Muscle layer of colon (tissue), 2 donors: ENCODE results near the gene RIMS4.
A peak's percentile ranks its signal among the peaks of the same experiment; 100 is the strongest.

Experiments used
- H3K27ac ChIP-seq: one replicate; pipeline ENCODE4 v1.7.0; 2013; ENCODE audit warnings: low read depth, mild to moderate bottlenecking, low read length, moderate library complexity
- H3K27me3 ChIP-seq, 2 donors: one replicate each; pipeline ENCODE4 v1.7.0; 2013; ENCODE audit warnings: low read length in 2 of 2, mild to moderate bottlenecking in 2 of 2; ENCODE audit not compliant: insufficient read depth in 2 of 2, control insufficient read depth in 1 of 2
- H3K36me3 ChIP-seq: one replicate; pipeline ENCODE4 v1.7.0; 2013; ENCODE audit warnings: mild to moderate bottlenecking, low read length; ENCODE audit not compliant: insufficient read depth
- H3K4me1 ChIP-seq: one replicate; pipeline ENCODE4 v1.7.0; 2013; ENCODE audit warnings: mild to moderate bottlenecking, low read length; ENCODE audit not compliant: insufficient read depth
- H3K4me3 ChIP-seq, 2 donors: one replicate each; pipeline ENCODE4 v1.7.0; 2013; ENCODE audit warnings: low read length in 2 of 2, low read depth in 1 of 2, mild to moderate bottlenecking in 1 of 2, moderate library complexity in 1 of 2
- H3K9ac ChIP-seq: one replicate; pipeline ENCODE4 v1.7.0; 2013; ENCODE audit warnings: low read length
- H3K9me3 ChIP-seq: one replicate; pipeline ENCODE4 v1.7.0; 2013; ENCODE audit warnings: mild to moderate bottlenecking, low read length
- donor health status: abdominal sarcoma.
- donor health status: Adenocarcinoma of cecum.

RIMS4 gene

DNA sequence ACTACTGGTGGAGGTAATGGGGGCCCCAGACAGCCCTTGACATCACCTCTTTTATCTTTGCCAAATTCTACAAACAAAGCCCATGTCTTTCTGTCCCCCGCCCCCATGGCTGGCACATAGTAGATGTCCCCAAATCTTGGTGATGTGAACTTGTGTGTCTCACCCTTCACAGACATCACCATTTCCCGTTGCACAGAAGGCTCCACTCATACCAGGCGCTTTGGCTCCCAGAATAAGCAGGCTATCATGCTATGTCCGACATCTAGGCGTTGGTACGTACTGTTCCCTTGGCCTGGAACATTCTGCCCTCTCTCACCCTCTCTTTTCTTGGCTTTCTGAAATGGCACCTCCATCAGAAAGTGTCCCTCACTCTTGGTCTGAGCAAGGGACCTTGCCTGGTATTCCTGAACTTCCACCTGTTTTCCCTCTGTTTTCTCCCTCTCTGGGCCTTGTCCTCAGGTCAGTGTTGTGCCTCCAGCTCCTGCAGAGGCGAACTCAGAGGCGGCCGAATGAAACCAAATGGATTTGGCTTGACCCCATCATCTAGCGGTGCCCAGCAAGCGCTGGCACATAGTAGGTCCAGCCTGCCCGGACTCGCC is 96.1 kb downstream of the RIMS4 start:
- Histone ChIP-seq H3K27me3 (no peaks in the 10 kb centered on the region), H3K4me3 (peak overlapping the region in 1 of 2 donors; percentile 35), H3K36me3 (no peaks in the 10 kb centered on the region), H3K9ac (no peak overlapping the region), H3K4me1 (peaks cover 19% of the 10 kb centered on the region), H3K27ac (no peak overlapping the region), H3K9me3 (no peaks in the 10 kb centered on the region)

DNA sequence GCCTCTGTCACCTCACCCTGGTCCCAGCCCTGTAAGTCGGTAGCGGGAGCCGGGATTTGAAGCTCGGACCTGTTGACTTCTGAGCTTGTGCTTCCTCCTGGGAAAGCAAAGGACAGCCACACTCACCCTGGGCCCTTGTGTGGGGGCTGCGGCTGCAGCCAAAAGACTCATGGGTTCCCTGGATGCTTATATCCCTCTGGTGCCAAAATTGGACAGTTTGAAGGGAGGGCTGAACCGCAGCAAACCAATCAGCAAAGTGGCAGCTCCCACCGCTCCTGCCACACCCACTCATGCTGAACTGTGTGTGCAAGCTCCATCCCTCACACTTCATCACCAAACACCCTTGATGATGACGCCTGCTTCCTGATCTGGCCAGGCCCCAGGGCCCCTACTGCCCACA is 99.1 kb downstream of the RIMS4 start:
- Histone ChIP-seq H3K27ac (no peak overlapping the region), H3K9me3 (no peaks in the 10 kb centered on the region), H3K4me1 (peaks cover 25% of the 10 kb centered on the region), H3K9ac (no peak overlapping the region), H3K36me3 (no peaks in the 10 kb centered on the region), H3K4me3 (no peak overlapping the region), H3K27me3 (no peaks in the 10 kb centered on the region)

DNA sequence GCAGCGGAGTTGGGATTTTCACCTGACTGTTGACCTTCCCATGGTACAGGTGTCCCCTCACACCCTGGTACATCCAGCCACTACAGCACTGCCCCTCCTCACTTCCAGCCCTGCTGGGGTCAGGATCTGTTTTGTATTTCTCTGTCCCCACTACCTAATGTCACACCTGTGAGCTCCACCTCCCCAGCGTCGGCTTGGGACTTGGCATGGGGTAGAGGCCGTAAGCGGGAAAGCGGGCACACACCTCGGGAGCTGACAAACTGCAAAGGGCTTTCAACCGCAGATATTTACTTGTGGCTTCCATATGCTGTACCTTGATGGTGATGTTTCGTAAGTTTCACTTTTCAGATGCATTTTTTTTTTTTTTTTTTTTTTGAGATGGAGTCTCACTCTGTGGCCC is 100.5 kb downstream of the RIMS4 start:
- Histone ChIP-seq H3K4me3 (no peak overlapping the region), H3K27me3 (no peaks in the 10 kb centered on the region), H3K4me1 (peaks cover 16% of the 10 kb centered on the region), H3K9me3 (no peaks in the 10 kb centered on the region), H3K9ac (no peak overlapping the region), H3K27ac (no peak overlapping the region), H3K36me3 (no peaks in the 10 kb centered on the region)

DNA sequence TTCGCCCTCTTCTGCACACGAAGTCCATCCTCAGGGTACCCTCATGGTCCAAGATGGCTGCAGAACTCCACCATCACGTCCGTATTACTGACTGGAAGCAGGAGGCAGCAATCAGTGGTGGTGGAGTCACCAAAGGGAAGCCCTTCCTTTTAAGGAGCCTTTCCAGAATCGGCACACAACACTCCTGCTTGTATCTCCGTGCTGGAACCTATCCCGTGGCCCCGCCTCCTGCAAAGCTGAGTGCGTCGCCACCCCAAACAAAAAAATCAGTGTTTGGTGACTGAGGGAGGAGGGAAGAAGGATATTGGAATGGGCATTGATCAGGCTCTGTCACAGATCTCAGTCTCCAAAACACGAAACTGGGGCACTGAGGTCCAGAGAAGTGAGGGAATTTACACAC is 101.0 kb downstream of the RIMS4 start:
- H3K36me3 ChIP-seq, result no peaks in the 10 kb centered on the region
- no peak overlapping the region for H3K27ac ChIP-seq
- H3K27me3 ChIP-seq, result no peaks in the 10 kb centered on the region
- no peak overlapping the region for H3K9ac ChIP-seq
- H3K4me1 ChIP-seq, result peaks cover 12% of the 10 kb centered on the region
- no peak overlapping the region for H3K4me3 ChIP-seq
- no peaks in the 10 kb centered on the region for H3K9me3 ChIP-seq

DNA sequence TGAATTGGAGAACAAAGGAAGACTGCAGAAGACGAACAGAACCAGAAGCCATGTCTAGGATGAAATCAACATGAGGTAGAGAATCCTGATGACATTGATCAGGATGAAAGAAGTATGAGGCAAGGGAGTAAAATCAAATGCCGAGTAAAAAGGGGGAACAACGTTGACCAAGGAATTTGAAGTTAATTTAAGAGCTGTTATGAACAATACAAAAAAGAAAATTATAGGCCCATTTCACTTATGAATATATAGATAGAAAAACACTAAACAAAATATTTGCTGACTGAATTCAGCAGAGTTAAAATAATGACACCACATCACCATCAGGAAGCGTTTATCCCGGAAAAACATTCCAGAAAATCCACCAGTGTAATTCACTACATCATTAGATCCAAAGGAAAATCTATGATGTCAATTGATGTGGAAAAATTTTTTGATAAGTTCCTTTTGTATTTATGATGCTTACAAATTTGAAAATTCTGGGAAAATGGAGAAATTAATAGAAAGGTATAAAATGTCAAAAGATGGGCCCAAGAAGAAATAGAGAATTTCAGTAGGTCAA is 103.2 kb downstream of the RIMS4 start:
- no peak overlapping the region for H3K4me3 ChIP-seq
- no peak overlapping the region for H3K27ac ChIP-seq
- no peaks in the 10 kb centered on the region for H3K27me3 ChIP-seq
- peaks cover 15% of the 10 kb centered on the region for H3K4me1 ChIP-seq
- H3K9ac ChIP-seq, result no peak overlapping the region
- no peaks in the 10 kb centered on the region for H3K9me3 ChIP-seq
- no peaks in the 10 kb centered on the region for H3K36me3 ChIP-seq

DNA sequence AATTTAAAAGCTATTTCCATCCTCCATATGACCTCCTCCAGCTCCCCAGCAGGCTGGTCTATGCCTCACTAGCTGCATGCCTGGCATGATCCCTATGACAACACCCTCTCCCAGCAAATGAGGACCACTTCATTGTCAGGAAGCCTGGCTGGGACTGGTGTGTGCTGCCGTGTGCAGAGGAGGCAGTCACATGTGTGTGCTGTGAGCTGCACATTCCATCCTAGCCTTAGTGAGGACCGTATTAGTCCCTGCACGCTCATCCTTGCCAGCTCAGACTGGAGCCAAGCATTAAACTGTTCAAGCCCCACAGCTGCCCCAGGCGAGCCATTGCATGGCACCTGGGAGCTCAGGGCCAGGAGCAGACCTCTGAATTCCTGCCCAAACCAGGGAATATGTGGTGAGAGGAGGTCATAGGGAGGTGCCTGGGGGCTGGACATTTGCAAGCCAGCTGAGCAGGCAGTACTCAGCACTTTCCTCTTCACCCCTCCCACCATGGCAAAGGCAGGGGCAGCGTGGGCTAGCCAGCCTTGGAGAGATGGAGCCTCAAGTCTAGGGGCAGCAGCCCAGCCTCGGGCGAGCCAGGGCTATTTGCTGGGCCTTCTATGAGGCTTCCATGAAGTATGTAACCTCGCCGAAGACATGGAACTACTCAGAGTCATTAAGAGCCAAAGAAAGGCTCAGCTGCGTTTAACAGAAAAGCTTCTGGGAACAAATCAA is 103.9 kb downstream of the RIMS4 start:
- Histone ChIP-seq H3K9ac (no peak overlapping the region), H3K27ac (no peak overlapping the region), H3K27me3 (no peaks in the 10 kb centered on the region), H3K9me3 (no peaks in the 10 kb centered on the region), H3K36me3 (no peaks in the 10 kb centered on the region), H3K4me1 (peaks cover 19% of the 10 kb centered on the region), H3K4me3 (no peak overlapping the region)

DNA sequence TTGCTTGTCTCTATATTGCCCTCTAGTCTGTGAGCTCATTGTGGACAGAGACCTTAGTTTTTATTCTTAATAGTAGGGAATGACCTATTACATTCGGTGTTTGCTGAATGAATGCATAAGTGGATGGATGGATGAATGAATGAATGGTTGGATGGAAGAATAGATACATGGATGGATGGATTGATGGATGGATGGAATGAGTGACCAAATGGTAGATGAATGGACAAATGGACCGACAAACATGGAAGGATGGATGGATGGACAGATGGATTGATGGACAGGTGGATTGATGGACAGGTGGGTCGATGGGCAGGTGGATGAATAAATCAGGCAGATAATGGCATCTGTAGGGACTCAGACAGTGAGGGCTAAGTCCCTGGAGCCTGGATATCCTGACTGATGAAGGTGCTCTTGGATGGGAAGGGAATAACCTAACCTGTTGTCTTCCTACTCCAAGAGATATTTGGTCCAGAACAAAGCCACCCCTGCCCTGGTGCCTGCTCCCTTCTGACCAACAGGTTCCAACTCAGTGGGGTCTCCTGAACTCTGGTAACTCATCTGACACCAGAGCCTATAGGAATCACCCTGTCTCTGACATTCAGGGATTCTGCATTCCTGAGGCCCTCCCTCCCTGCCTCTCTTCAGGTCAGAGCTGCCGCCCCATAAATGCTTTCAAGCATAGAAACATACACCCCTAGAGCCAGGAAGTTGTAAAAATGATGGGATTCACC is 104.8 kb downstream of the RIMS4 start:
- H3K9me3 ChIP-seq, result no peaks in the 10 kb centered on the region
- H3K27ac ChIP-seq, result no peak overlapping the region
- H3K36me3 ChIP-seq, result no peaks in the 10 kb centered on the region
- H3K27me3 ChIP-seq, result no peaks in the 10 kb centered on the region
- peaks cover 24% of the 10 kb centered on the region for H3K4me1 ChIP-seq
- H3K4me3 ChIP-seq, result no peak overlapping the region
- no peak overlapping the region for H3K9ac ChIP-seq

DNA sequence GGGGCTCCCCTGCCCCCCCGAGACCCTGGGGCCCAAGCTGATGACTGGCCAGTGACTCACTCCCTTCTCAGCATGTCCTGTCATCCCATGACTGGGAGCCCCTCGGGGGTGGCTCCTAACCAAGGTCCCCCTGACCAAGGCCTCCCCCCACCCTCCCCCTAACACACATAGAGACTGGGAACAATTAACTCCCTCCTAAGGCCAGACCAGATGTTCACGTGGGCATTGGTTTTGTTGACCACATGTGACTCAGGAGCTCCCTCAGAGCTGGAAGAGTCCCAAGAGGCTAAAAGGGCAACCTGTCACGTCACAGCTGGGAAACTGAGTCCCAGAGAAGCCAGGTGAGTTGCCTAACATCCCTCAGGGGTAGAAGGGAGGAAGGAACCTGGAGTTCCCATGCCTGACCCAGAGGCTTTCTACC is 105.8 kb downstream of the RIMS4 start:
- H3K27ac ChIP-seq, result no peak overlapping the region
- no peaks in the 10 kb centered on the region for H3K27me3 ChIP-seq
- peaks cover 24% of the 10 kb centered on the region for H3K4me1 ChIP-seq
- no peak overlapping the region for H3K4me3 ChIP-seq
- H3K36me3 ChIP-seq, result no peaks in the 10 kb centered on the region
- no peak overlapping the region for H3K9ac ChIP-seq
- H3K9me3 ChIP-seq, result no peaks in the 10 kb centered on the region

DNA sequence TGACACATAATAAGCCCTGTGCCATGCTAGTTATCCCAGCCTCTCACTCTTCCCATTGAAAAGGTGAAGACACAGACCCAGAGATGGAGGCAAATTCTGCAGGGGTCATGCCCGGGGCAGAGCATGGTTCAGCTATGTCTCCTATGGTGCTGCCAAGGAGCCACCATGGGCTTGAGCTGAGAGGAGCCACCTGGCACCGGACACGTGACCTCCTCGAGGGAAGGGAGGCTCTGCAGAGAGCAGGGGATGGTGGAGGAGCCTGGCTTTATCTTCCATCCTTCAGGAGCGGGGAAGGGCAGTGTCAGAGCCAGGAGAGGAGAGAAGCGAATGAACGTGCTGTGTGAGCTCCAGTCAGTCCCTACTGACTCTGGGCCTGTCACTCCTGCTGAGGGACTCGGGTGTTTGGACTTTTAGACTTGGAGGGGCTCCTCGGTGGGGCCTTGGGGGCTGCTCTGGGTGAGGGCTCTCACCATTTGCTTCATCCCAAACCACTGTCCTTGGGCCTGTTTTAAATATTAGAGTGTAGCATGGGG is 106.3 kb downstream of the RIMS4 start:
- Histone ChIP-seq H3K4me3 (no peak overlapping the region), H3K9ac (no peak overlapping the region), H3K27ac (no peak overlapping the region), H3K36me3 (no peaks in the 10 kb centered on the region), H3K27me3 (no peaks in the 10 kb centered on the region), H3K4me1 (peaks cover 24% of the 10 kb centered on the region), H3K9me3 (no peaks in the 10 kb centered on the region)

DNA sequence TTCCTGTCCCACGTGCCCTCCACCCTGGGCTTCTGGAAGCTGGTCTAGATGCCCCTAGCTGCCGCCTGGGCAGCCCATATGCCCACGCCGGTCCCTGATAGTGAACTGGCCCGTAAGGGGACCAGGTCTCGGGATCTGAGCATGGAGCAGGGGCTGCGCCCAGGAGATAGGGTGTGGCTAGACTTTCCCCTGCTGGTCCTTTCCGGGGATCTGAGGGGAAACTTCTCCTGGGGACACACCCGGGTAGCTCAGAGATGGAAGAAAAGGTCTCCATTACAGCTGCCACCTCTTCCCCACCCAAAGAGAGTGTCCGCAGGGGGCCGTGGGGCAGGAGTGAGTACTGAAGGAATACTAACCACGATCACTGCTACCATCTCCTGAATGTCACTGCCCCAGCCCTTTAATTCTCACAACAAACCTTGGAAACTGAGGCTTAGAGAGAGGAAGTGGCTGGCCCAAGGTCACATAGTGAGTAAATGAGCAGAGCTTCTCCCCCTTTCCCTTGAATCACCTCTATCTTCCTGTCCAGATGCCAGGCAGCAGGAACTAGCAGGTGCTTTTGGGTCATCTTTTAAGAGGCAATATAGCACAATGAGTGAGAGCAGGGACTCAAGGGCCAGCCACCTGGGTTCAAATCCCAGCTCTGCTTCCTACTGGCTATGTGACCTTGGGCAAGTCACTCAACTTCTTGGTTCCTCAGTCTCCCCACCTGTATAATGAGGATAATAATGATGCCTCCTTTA is 107.0 kb downstream of the RIMS4 start:
- H3K36me3 ChIP-seq, result no peaks in the 10 kb centered on the region
- no peaks in the 10 kb centered on the region for H3K9me3 ChIP-seq
- H3K4me3 ChIP-seq, result no peak overlapping the region
- no peak overlapping the region for H3K9ac ChIP-seq
- H3K27me3 ChIP-seq, result no peaks in the 10 kb centered on the region
- no peak overlapping the region for H3K27ac ChIP-seq
- H3K4me1 ChIP-seq, result peaks cover 24% of the 10 kb centered on the region

DNA sequence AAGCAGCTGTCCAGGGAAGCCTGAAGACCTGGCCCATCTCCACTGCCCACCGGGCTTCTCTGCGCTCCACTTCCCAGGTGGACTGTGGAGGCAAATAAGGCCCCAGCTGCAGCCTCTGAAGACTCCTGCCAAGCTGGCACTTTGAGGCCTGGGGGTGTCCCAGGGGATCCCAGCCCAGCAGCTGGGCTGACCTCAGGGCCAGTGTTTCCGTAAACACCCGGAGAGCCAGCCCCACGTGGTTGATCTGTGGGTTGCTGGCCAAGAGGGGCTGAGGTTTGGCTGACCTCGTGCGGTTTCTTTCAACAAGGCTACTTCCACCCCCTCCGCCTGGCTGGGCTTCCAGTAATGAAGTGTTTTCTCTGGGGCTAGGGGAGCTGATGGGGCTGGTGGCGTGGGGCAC is 107.6 kb downstream of the RIMS4 start:
- no peaks in the 10 kb centered on the region for H3K27me3 ChIP-seq
- no peaks in the 10 kb centered on the region for H3K9me3 ChIP-seq
- H3K27ac ChIP-seq, result no peak overlapping the region
- H3K4me3 ChIP-seq, result no peak overlapping the region
- H3K4me1 ChIP-seq, result peaks cover 24% of the 10 kb centered on the region
- H3K9ac ChIP-seq, result no peak overlapping the region
- H3K36me3 ChIP-seq, result no peaks in the 10 kb centered on the region
